ENCODE measurements around the gene FAM216B.

FAM216B gene

DNA sequence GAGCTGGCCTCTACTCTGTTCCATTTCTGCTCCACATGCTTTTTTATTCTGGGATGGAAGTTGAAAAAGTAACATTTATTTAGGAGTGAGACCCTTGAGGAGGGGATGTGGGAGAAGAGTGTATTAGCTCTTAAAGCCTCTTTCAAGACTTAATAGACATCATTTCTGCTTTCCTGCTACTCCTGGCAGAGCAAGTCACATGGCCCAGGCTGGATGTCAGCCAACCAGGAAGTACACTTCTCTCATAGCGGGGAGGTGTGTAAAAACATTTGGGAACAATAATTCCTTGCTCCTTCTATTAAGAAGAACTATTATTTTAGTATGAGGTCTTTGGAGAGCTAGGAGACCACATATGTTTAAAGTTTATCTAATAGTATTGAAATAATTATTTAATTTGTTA lies 40.6 kb upstream of the FAM216B start:
- Histone ChIP-seq H3K79me2 (ENCODE audit: insufficient read depth, low read length) (no peaks in the 10 kb centered on the region), H3K9me3 (ENCODE audit: insufficient read depth, low read length, severe bottlenecking) (no peaks in the 10 kb centered on the region), H4K20me1 (ENCODE audit: insufficient read depth, low read length) (no peaks in the 10 kb centered on the region), H3K36me3 (ENCODE audit: insufficient read depth, low read length) (no peaks in the 10 kb centered on the region), H3K27me3 (ENCODE audit: insufficient read depth, low read length, poor library complexity) (no peaks in the 10 kb centered on the region), H2AFZ (ENCODE audit: low read depth, low read length) (no peak overlapping the region), H3K4me2 (ENCODE audit: insufficient read depth, low read length) (no peak overlapping the region), H3K9ac (ENCODE audit: low read depth, low read length) (no peak overlapping the region), H3K4me3 (ENCODE audit: low read depth in 1 of 2, low read length in 2 of 2) (no peak overlapping the region), H3K4me1 (ENCODE audit: insufficient read depth, low read length) (no peaks in the 10 kb centered on the region), H3K27ac (ENCODE audit: low read length) (no peak overlapping the region)
- ATAC-seq (ENCODE audit: insufficient read depth, low read depth) (no peak), DNase-seq (peak; percentile 6)
- no peak for TF ChIP-seq CTCF (IDR thresholded peaks at IDR 0.05; ENCODE audit: borderline replicate concordance, extremely low read depth, low read length, poor library complexity, severe bottlenecking)
- TF ChIP-seq EZH2 (IDR thresholded peaks at IDR 0.05; ENCODE audit: borderline replicate concordance, low read depth, low read length, severe bottlenecking), result no peak

DNA sequence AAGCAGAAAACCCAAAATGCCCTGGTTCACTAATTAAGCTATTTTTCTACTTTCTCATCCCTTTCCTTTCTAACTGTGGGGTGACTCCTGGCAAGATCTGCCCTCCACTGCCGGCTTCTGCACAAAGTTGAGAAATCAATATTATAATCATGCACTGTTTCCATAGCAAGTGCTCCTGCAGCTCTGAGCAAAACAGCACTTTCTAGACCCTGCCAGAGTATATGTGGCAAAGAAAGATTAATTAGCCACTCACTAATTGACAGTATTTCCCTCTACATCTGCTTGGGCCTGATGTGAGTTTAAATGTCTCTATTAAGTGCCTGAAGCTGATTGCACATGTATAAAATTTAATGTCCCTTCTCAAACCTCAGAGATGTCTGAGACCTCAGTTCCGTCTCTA lies 39.5 kb upstream of the FAM216B start:
- H3K4me1 ChIP-seq (ENCODE audit: insufficient read depth, low read length), result no peaks in the 10 kb centered on the region
- peaks cover under 1% of the 10 kb centered on the region for H3K27me3 ChIP-seq (ENCODE audit: insufficient read depth, low read length, poor library complexity)
- H3K4me2 ChIP-seq (ENCODE audit: insufficient read depth, low read length), result no peak overlapping the region
- no peak overlapping the region for H3K4me3 ChIP-seq (ENCODE audit: low read depth in 1 of 2, low read length in 2 of 2)
- H3K9ac ChIP-seq (ENCODE audit: low read depth, low read length), result no peak overlapping the region
- no peaks in the 10 kb centered on the region for H3K9me3 ChIP-seq (ENCODE audit: insufficient read depth, low read length, severe bottlenecking)
- ATAC-seq (ENCODE audit: insufficient read depth, low read depth), result no peak
- no peaks in the 10 kb centered on the region for H3K36me3 ChIP-seq (ENCODE audit: insufficient read depth, low read length)
- DNase-seq, result no peak
- H4K20me1 ChIP-seq (ENCODE audit: insufficient read depth, low read length), result no peaks in the 10 kb centered on the region
- TF ChIP-seq CTCF (IDR thresholded peaks at IDR 0.05; ENCODE audit: borderline replicate concordance, extremely low read depth, low read length, poor library complexity, severe bottlenecking), result no peak
- no peak for TF ChIP-seq EZH2 (IDR thresholded peaks at IDR 0.05; ENCODE audit: borderline replicate concordance, low read depth, low read length, severe bottlenecking)
- H2AFZ ChIP-seq (ENCODE audit: low read depth, low read length), result no peak overlapping the region
- no peak overlapping the region for H3K27ac ChIP-seq (ENCODE audit: low read length)
- H3K79me2 ChIP-seq (ENCODE audit: insufficient read depth, low read length), result no peaks in the 10 kb centered on the region

- Histone ChIP-seq H3K9ac (ENCODE audit: low read depth, low read length) (no peak overlapping the region), H3K4me2 (ENCODE audit: insufficient read depth, low read length) (no peak overlapping the region), H3K4me3 (ENCODE audit: low read depth in 1 of 2, low read length in 2 of 2) (no peak overlapping the region), H3K9me3 (ENCODE audit: insufficient read depth, low read length, severe bottlenecking) (no peaks in the 10 kb centered on the region), H3K27me3 (ENCODE audit: insufficient read depth, low read length, poor library complexity) (peaks cover 5% of the 10 kb centered on the region), H3K27ac (ENCODE audit: low read length) (no peak overlapping the region), H3K4me1 (ENCODE audit: insufficient read depth, low read length) (no peaks in the 10 kb centered on the region), H4K20me1 (ENCODE audit: insufficient read depth, low read length) (no peaks in the 10 kb centered on the region), H2AFZ (ENCODE audit: low read depth, low read length) (no peak overlapping the region), H3K79me2 (ENCODE audit: insufficient read depth, low read length) (no peaks in the 10 kb centered on the region), H3K36me3 (ENCODE audit: insufficient read depth, low read length) (no peaks in the 10 kb centered on the region)
- DNase-seq, result no peak
- ATAC-seq (ENCODE audit: insufficient read depth, low read depth), result no peak
- no peak for TF ChIP-seq CTCF (IDR thresholded peaks at IDR 0.05; ENCODE audit: borderline replicate concordance, extremely low read depth, low read length, poor library complexity, severe bottlenecking)
- no peak for TF ChIP-seq EZH2 (IDR thresholded peaks at IDR 0.05; ENCODE audit: borderline replicate concordance, low read depth, low read length, severe bottlenecking)
Observed at GRCh38 chr13:42745655-42746054, 35.7 kb upstream of the FAM216B start.

DNA sequence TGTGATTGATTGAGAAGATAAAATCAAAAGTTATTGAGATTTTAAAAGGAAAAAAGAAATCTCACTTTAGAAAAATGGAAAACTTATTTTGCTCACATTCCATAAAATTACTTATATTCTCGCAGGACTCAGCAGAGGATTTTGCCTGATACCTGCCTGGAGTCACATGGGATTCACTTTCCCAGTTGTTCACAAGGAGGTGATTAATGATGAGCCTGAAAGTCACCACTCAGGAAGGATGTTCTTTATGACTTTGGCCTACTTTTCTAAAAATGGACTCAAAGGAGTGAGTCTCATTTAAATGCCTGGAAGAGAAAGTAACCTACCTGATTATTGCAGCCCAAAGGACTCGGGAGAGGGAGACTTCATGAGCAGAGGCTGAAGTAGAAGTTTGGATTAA lies 34.5 kb upstream of the FAM216B start:
- Histone ChIP-seq H3K9ac (ENCODE audit: low read depth, low read length) (no peak overlapping the region), H3K79me2 (ENCODE audit: insufficient read depth, low read length) (no peaks in the 10 kb centered on the region), H3K4me3 (ENCODE audit: low read depth in 1 of 2, low read length in 2 of 2) (no peak overlapping the region), H2AFZ (ENCODE audit: low read depth, low read length) (no peak overlapping the region), H3K4me1 (ENCODE audit: insufficient read depth, low read length) (no peaks in the 10 kb centered on the region), H3K27ac (ENCODE audit: low read length) (no peak overlapping the region), H3K4me2 (ENCODE audit: insufficient read depth, low read length) (no peak overlapping the region), H4K20me1 (ENCODE audit: insufficient read depth, low read length) (no peaks in the 10 kb centered on the region), H3K27me3 (ENCODE audit: insufficient read depth, low read length, poor library complexity) (peaks cover 5% of the 10 kb centered on the region), H3K36me3 (ENCODE audit: insufficient read depth, low read length) (no peaks in the 10 kb centered on the region), H3K9me3 (ENCODE audit: insufficient read depth, low read length, severe bottlenecking) (no peaks in the 10 kb centered on the region)
- DNase-seq (no peak), ATAC-seq (ENCODE audit: insufficient read depth, low read depth) (no peak)
- TF ChIP-seq CTCF (IDR thresholded peaks at IDR 0.05; ENCODE audit: borderline replicate concordance, extremely low read depth, low read length, poor library complexity, severe bottlenecking), result no peak
- no peak for TF ChIP-seq EZH2 (IDR thresholded peaks at IDR 0.05; ENCODE audit: borderline replicate concordance, low read depth, low read length, severe bottlenecking)
